Measurements from ENCODE around the gene ZNF600. TPM values are rescaled to one million over a fixed set of nuclear protein-coding genes. Genes with fewer than 3 reads are reported as not detected.

The ZNF600 gene
- total and polyA plus RNA-seq, 2 of the 8 experiments (the other 6 are each of a cell fraction or from before 2014, with no cell fraction given) = 2.1 to 8.0 TPM

- no peak overlapping the region for H3K23ac ChIP-seq (ENCODE audit: insufficient read length)
- no peaks in the 10 kb centered on the region; a peak in 1 of 7 replicates for H3K4me1 ChIP-seq (replicated peaks in 1 of 4; ENCODE audit: control insufficient read depth in 3 of 4, insufficient read depth in 4 of 4, low read length in 3 of 4)
- no peak overlapping the region for H3K9ac ChIP-seq (replicated peaks in 1 of 4; ENCODE audit: extremely low read depth in 1 of 4, low read depth in 3 of 4, low read length in 3 of 4)
- no peak overlapping the region for H3K56ac ChIP-seq (replicated peaks; ENCODE audit: insufficient read length, low read depth, low read length)
- no peak overlapping the region for H3K14ac ChIP-seq (ENCODE audit: insufficient read length)
- no peak overlapping the region for H3K4me3 ChIP-seq (ENCODE audit: extremely low read depth in 1 of 4, insufficient read depth in 2 of 4, low read depth in 3 of 4, low read length in 4 of 4)
- no peak for FAIRE-seq
- H3K9me3 ChIP-seq (ENCODE audit: insufficient read depth in 2 of 2, low read depth in 1 of 2, low read length in 1 of 2) = no peaks in the 10 kb centered on the region
- H2BK20ac ChIP-seq (ENCODE audit: low read length) = no peak overlapping the region
- no peak overlapping the region for H2BK12ac ChIP-seq (ENCODE audit: low read depth, low read length)
- no peak overlapping the region for H3K4ac ChIP-seq (replicated peaks; ENCODE audit: insufficient read length, low read depth, low read length)
- no peak overlapping the region for H4K91ac ChIP-seq (replicated peaks; ENCODE audit: insufficient read length, low read length)
- ChIA-PET CTCF (ENCODE audit: partially characterized antibody) (no interaction called here), POLR2A (ENCODE audit: partially characterized antibody) (interaction anchor here (0.6 kb wide), 1 partner anchor 139 kb away, joined by 3 read pairs; no protein-coding TSS in a partner anchor)
- DNase-seq (ENCODE audit: low read depth in 1 of 2, low spot score in 2 of 2) = no peak
- no peak overlapping the region for H4K5ac ChIP-seq (ENCODE audit: insufficient read length, low read depth, low read length)
- 76% methylated on average over 6 of the region's 6 CpGs; no CpG with 5 or more reads in 1 of the 2 experiments for WGBS, 2 experiments (ENCODE audit: extremely low coverage in 1 of 2, insufficient coverage in 1 of 2, insufficient read length in 1 of 2, insufficient replicate concordance in 2 of 2, low coverage in 1 of 2, low lambda C conversion rate in 2 of 2, missing lambda C conversion rate in 1 of 2)
- H2BK120ac ChIP-seq (replicated peaks; ENCODE audit: low read depth, low read length) = no peak overlapping the region
- H3K4me2 ChIP-seq (ENCODE audit: insufficient read depth in 1 of 2, low read depth in 2 of 2, low read length in 2 of 2) = no peak overlapping the region
- no peaks in the 10 kb centered on the region for H3K79me1 ChIP-seq (ENCODE audit: low read depth, low read length)
- no peaks in the 10 kb centered on the region for H3K27me3 ChIP-seq (replicated peaks in 1 of 4; ENCODE audit: control insufficient read depth in 3 of 4, extremely low read depth in 1 of 4, insufficient read depth in 3 of 4, low read length in 3 of 4)
- no peaks in the 10 kb centered on the region for H3K23me2 ChIP-seq (ENCODE audit: low read depth, low read length)
- no peaks in the 10 kb centered on the region for H4K20me1 ChIP-seq (replicated peaks in 1 of 2; ENCODE audit: control insufficient read depth in 1 of 2, insufficient read depth in 2 of 2, low read length in 2 of 2)
- H2AFZ ChIP-seq (ENCODE audit: low read length) = no peak overlapping the region
- no peak overlapping the region for H2BK5ac ChIP-seq (ENCODE audit: low read depth, low read length)
- no peaks in the 10 kb centered on the region for H3K79me2 ChIP-seq (ENCODE audit: control insufficient read depth in 1 of 2, insufficient read depth in 2 of 2, low read length in 2 of 2)
- no peak overlapping the region for H3K18ac ChIP-seq (ENCODE audit: extremely low read depth, low read length)
- no peak overlapping the region for H4K8ac ChIP-seq (ENCODE audit: extremely low read depth, insufficient read depth, low read length)
- no peak overlapping the region for H3K27ac ChIP-seq (ENCODE audit: low read depth, low read length)
- no peak overlapping the region for H2AK5ac ChIP-seq (ENCODE audit: low read depth, low read length)
- H3K36me3 ChIP-seq (ENCODE audit: control insufficient read depth in 2 of 4, insufficient read depth in 4 of 4, low read length in 3 of 4) = no peaks in the 10 kb centered on the region
- H2BK15ac ChIP-seq (ENCODE audit: low read length) = no peak overlapping the region
- no peak for TF ChIP-seq CHD2 (IDR thresholded peaks at IDR 0.05; ENCODE audit: low read length)
- TF ChIP-seq SP4 (IDR thresholded peaks at IDR 0.05; ENCODE audit: low read length) = no peak
- TF ChIP-seq MAFK (IDR thresholded peaks at IDR 0.05; ENCODE audit: low read depth, low read length) = no peak
- no peak for TF ChIP-seq SIRT6 (IDR thresholded peaks at IDR 0.05; ENCODE audit: low read length)
- no peak for TF ChIP-seq USF2 (IDR thresholded peaks at IDR 0.05; ENCODE audit: low read length)
These were observed 44.6 kb downstream of the ZNF600 start for GRCh38 chr19:52741951-52742485.

Measured in H1 (cell line).